ENCODE results near the gene LPXN. TPM values are rescaled to one million over a fixed set of nuclear protein-coding genes. Genes with fewer than 3 reads are reported as not detected.

LPXN gene
- total and polyA plus RNA-seq, 10 of the 15 experiments (the other 5 are each of a cell fraction or from before 2014, with no cell fraction given) = 131 to 349 (median 201) TPM

- no peak for TF ChIP-seq HCFC1 (IDR thresholded peaks at IDR 0.05; ENCODE audit: low read length)
- no peak for TF ChIP-seq RB1 (IDR thresholded peaks at IDR 0.05; ENCODE audit: borderline replicate concordance)
- TF ChIP-seq TCF12 (IDR thresholded peaks at IDR 0.05; ENCODE audit: low read depth, low read length) = no peak
- TF ChIP-seq CTCF (IDR thresholded peaks at IDR 0.05 in 2 of 3, conservative IDR thresholded peaks at IDR 0.05 in 1 of 3; ENCODE audit: control insufficient read depth in 2 of 3, extremely low read depth in 1 of 3, insufficient read depth in 1 of 3, low read depth in 3 of 3, low read length in 3 of 3) = no peak
- 0 out of 2 replicates have a peak, but pooled peaks have one; percentile 4 for TF ChIP-seq POLR2AphosphoS2 (IDR thresholded peaks at IDR 0.05; ENCODE audit: low read depth, low read length)
- TF ChIP-seq TAF1 (IDR thresholded peaks at IDR 0.05; ENCODE audit: borderline replicate concordance, low read depth, low read length) = no peak
- TF ChIP-seq FOS (IDR thresholded peaks at IDR 0.05; ENCODE audit: borderline replicate concordance, extremely low read depth, insufficient read length) = no peak
- TF ChIP-seq, protein P1, sequence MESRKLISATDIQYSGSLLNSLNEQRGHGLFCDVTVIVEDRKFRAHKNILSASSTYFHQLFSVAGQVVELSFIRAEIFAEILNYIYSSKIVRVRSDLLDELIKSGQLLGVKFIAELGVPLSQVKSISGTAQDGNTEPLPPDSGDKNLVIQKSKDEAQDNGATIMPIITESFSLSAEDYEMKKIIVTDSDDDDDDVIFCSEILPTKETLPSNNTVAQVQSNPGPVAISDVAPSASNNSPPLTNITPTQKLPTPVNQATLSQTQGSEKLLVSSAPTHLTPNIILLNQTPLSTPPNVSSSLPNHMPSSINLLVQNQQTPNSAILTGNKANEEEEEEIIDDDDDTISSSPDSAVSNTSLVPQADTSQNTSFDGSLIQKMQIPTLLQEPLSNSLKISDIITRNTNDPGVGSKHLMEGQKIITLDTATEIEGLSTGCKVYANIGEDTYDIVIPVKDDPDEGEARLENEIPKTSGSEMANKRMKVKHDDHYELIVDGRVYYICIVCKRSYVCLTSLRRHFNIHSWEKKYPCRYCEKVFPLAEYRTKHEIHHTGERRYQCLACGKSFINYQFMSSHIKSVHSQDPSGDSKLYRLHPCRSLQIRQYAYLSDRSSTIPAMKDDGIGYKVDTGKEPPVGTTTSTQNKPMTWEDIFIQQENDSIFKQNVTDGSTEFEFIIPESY (IDR thresholded peaks at IDR 0.05) = no peak
- no peak for TF ChIP-seq EZH2 (IDR thresholded peaks at IDR 0.05; ENCODE audit: borderline replicate concordance, control insufficient read depth, low read depth, low read length)
- no peak for TF ChIP-seq SMAD1 (IDR thresholded peaks at IDR 0.05; ENCODE audit: low read depth, partially characterized antibody)
- TF ChIP-seq DPF2 (IDR thresholded peaks at IDR 0.05) = peak; percentile 91
- TF ChIP-seq HDAC6 (IDR thresholded peaks at IDR 0.05; ENCODE audit: unreplicated experiment) = no peak
- TF ChIP-seq CBFB (IDR thresholded peaks at IDR 0.05; ENCODE audit: low read depth) = peak; percentile 78; the same call in 1 of the 2 replicates
- 0 out of 2 replicates have a peak, but pooled peaks have one; percentile 28 for TF ChIP-seq TCF3 (IDR thresholded peaks at IDR 0.05; ENCODE audit: borderline replicate concordance, insufficient read depth, low read depth, low read length)
- TF ChIP-seq, protein P2, sequence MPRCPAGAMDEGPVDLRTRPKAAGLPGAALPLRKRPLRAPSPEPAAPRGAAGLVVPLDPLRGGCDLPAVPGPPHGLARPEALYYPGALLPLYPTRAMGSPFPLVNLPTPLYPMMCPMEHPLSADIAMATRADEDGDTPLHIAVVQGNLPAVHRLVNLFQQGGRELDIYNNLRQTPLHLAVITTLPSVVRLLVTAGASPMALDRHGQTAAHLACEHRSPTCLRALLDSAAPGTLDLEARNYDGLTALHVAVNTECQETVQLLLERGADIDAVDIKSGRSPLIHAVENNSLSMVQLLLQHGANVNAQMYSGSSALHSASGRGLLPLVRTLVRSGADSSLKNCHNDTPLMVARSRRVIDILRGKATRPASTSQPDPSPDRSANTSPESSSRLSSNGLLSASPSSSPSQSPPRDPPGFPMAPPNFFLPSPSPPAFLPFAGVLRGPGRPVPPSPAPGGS (IDR thresholded peaks at IDR 0.05; ENCODE audit: borderline replicate concordance, insufficient read depth, low read depth, low read length, poor library complexity, severe bottlenecking) = peak; percentile 19
- TF ChIP-seq, protein P3, sequence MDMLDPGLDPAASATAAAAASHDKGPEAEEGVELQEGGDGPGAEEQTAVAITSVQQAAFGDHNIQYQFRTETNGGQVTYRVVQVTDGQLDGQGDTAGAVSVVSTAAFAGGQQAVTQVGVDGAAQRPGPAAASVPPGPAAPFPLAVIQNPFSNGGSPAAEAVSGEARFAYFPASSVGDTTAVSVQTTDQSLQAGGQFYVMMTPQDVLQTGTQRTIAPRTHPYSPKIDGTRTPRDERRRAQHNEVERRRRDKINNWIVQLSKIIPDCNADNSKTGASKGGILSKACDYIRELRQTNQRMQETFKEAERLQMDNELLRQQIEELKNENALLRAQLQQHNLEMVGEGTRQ (IDR thresholded peaks at IDR 0.05; ENCODE audit: borderline replicate concordance, low read depth, low read length) = no peak
- TF ChIP-seq TARDBP (IDR thresholded peaks at IDR 0.05; ENCODE audit: borderline replicate concordance) = no peak
- TF ChIP-seq RELB (IDR thresholded peaks at IDR 0.05; ENCODE audit: low read depth) = peak; percentile 88; the same call in 1 of the 2 replicates
- TF ChIP-seq RCOR1 (conservative IDR thresholded peaks at IDR 0.05; ENCODE audit: low read depth, low read length) = no peak
- TF ChIP-seq, protein P4, sequence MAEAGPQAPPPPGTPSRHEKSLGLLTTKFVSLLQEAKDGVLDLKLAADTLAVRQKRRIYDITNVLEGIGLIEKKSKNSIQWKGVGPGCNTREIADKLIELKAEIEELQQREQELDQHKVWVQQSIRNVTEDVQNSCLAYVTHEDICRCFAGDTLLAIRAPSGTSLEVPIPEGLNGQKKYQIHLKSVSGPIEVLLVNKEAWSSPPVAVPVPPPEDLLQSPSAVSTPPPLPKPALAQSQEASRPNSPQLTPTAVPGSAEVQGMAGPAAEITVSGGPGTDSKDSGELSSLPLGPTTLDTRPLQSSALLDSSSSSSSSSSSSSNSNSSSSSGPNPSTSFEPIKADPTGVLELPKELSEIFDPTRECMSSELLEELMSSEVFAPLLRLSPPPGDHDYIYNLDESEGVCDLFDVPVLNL (IDR thresholded peaks at IDR 0.05; ENCODE audit: low read depth, low read length) = no peak
- TF ChIP-seq RAD21 (IDR thresholded peaks at IDR 0.05; ENCODE audit: insufficient read depth, low read depth, low read length) = no peak
Measured at GRCh38 chr11:58525037-58525614, 50.5 kb downstream of the LPXN start (continued).

All from GM12878 (cell line).